Kidney (tissue), 14 donors: ENCODE results near the gene SMC4. TPM values are rescaled to one million over a fixed set of nuclear protein-coding genes. Genes with fewer than 3 reads are reported as not detected.

Experiments
- DNase-seq, 5 donors: peaks; one replicate each; pipeline ENCODE4 v3.0.0-alpha.2; 2013 to 2020
- FAIRE-seq: peaks from 2 replicates; lab custom pipeline; 2012; peaks lifted over from hg19 to GRCh38; lab: Jason Lieb, UNC
- H3K27ac ChIP-seq, 2 donors: one replicate each; pipeline ENCODE4 v1.7.0; 2013; ENCODE audit warnings: low read depth in 2 of 2, low read length in 2 of 2, inconsistent platforms in 1 of 2
- H3K27me3 ChIP-seq: one replicate; pipeline ENCODE4 v1.7.1; 2013; ENCODE audit warnings: low read length, inconsistent platforms; ENCODE audit not compliant: control insufficient read depth, insufficient read depth
- H3K36me3 ChIP-seq, 3 donors: one replicate each; pipeline versions ENCODE4 v1.7.0 to v1.7.1; 2013; ENCODE audit warnings: low read length in 3 of 3, control low read depth in 1 of 3, inconsistent platforms in 1 of 3; ENCODE audit not compliant: insufficient read depth in 3 of 3, control insufficient read depth in 2 of 3
- H3K4me1 ChIP-seq, 3 donors: one replicate each; pipeline versions ENCODE4 v1.7.0 to v1.7.1; 2013; ENCODE audit warnings: low read length in 3 of 3, inconsistent platforms in 1 of 3, low read depth in 1 of 3; ENCODE audit not compliant: control insufficient read depth in 2 of 3, insufficient read depth in 2 of 3
- H3K4me3 ChIP-seq, 3 donors: one replicate each; pipeline versions ENCODE4 v1.7.0 to v1.8.1; 2013; ENCODE audit warnings: low read length in 3 of 3, control low read depth in 1 of 3, inconsistent platforms in 1 of 3
- H3K9ac ChIP-seq, 3 donors: one replicate each; pipeline versions ENCODE4 v1.7.0 to v1.7.1; 2013; ENCODE audit warnings: low read length in 3 of 3, control low read depth in 1 of 3, inconsistent platforms in 1 of 3
- H3K9me3 ChIP-seq, 3 donors: one replicate each; pipeline versions ENCODE4 v1.7.0 to v1.7.1; 2013; ENCODE audit warnings: low read length in 3 of 3, control low read depth in 1 of 3, inconsistent platforms in 1 of 3; ENCODE audit not compliant: control insufficient read depth in 2 of 3, insufficient read depth in 1 of 3
- CTCF ChIP-seq: IDR thresholded peaks from 3 replicates; pipeline ENCODE4 v1.5.1; 2012; ENCODE audit warnings: mild to moderate bottlenecking, moderate library complexity, borderline replicate concordance; ENCODE audit not compliant: insufficient read depth; ENCODE audit errors: extremely low read depth
- intact Hi-C: fragments of 100-400 bp; cut with DNase I; formaldehyde crosslinking; loops from one replicate; pipeline ENCODE4 v1.11.1; 2022
- polyA plus RNA-seq: library from polyadenylated mRNA; stranded (reverse); fragments of 350-450 nt; fragmentation: Illumina TruSeq; extraction: RNeasy Lipid Tissue Mini Kit (QIAGEN cat#74804); gene quantifications from one replicate; pipeline ENCODE4 v1.2.3, GENCODE V29; 2014; ENCODE audit warnings: low read depth, low replicate concordance; ENCODE audit not compliant: insufficient read depth
- total RNA-seq: library from RNA; stranded (reverse); fragmentation: NEBNext Ultra II Directional; extraction: Animal tissue kit (Norgen Biotek cat#: 25700); gene quantifications from one replicate; pipeline ENCODE4 v1.2.1, GENCODE V29; 2021
- donor health status: control.
- donor health status: control.
- donor health status: control.
- donor health status: control.
- donor health status: control.
- donor health status: DM: yes; HTN: yes; CAD: no.
- donor health status: Normal renal cell carcinoma (clear cell type).

Gene SMC4
- total and polyA plus RNA-seq, 2 donors from 2014 or later: 7.4 to 24.5 TPM

- FAIRE-seq: no peak
- intact Hi-C loops: no loop called here
- no peak overlapping the region for H3K27ac ChIP-seq
Measured at GRCh38 chr3:160374472-160374871, 25.0 kb upstream of the SMC4 start.

GRCh38 chr3:160374925-160375324 lies 24.5 kb upstream of the SMC4 start:
- H3K4me1 ChIP-seq: no peaks in the 10 kb centered on the region
- FAIRE-seq: no peak
- no peak overlapping the region for H3K4me3 ChIP-seq
- DNase-seq: no peak
- no peak for TF ChIP-seq CTCF
- H3K9ac ChIP-seq: no peak overlapping the region
- H3K36me3 ChIP-seq: peaks cover 0 to 25% (median 0%) of the 10 kb centered on the region in 3 donors
- no peak overlapping the region for H3K27ac ChIP-seq
- H3K9me3 ChIP-seq: no peaks in the 10 kb centered on the region
- H3K27me3 ChIP-seq: no peaks in the 10 kb centered on the region
- intact Hi-C loops: no loop called here

More at GRCh38 chr3:160374472-160374871, 25.0 kb upstream of the SMC4 start:
- Histone ChIP-seq H3K9ac (no peak overlapping the region), H3K4me1 (no peaks in the 10 kb centered on the region), H3K27me3 (no peaks in the 10 kb centered on the region), H3K9me3 (no peaks in the 10 kb centered on the region), H3K4me3 (no peak overlapping the region), H3K36me3 (peaks cover 0 to 25% (median 0%) of the 10 kb centered on the region in 3 donors)
- TF ChIP-seq CTCF: no peak
- no peak for DNase-seq

- H3K36me3 ChIP-seq: peaks cover 0 to 25% (median 0%) of the 10 kb centered on the region in 3 donors
- H3K27me3 ChIP-seq: no peaks in the 10 kb centered on the region
- no peaks in the 10 kb centered on the region for H3K9me3 ChIP-seq
- H3K27ac ChIP-seq: no peak overlapping the region
- no peak overlapping the region for H3K9ac ChIP-seq
- FAIRE-seq: no peak
- no peak overlapping the region for H3K4me3 ChIP-seq
- intact Hi-C loops: no loop called here
- DNase-seq: no peak
- TF ChIP-seq CTCF: no peak
- H3K4me1 ChIP-seq: no peaks in the 10 kb centered on the region
Measured at GRCh38 chr3:160376681-160377080, 22.8 kb upstream of the SMC4 start.
